Measurements from ENCODE around the gene CTNND2. TPM values are rescaled to one million over a fixed set of nuclear protein-coding genes. Genes with fewer than 3 reads are reported as not detected.

Gene CTNND2
- polyA plus RNA-seq, 1 of the 3 experiments (the other 2 are of a cell fraction): not detected

DNA sequence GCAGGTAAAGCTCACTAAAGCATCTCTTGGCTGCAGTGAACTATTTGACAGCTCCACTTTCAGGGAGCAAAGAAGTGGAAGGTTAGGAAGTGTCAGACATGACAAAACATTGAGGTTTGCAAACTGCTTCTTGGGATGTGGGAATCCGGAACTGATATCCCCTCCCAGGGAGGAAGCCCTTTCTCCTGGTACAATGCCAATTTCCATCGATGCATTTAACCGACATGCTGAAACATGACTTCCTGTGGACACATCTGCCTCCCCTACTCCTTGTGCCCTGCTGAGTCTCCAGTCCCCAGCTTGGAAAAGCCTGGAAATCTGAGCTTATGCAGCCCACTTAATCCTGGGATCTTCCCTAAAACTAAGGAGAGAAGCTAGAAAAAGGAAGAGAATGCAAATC lies 820.1 kb downstream of the CTNND2 start (continued):
- TF ChIP-seq, protein P1, sequence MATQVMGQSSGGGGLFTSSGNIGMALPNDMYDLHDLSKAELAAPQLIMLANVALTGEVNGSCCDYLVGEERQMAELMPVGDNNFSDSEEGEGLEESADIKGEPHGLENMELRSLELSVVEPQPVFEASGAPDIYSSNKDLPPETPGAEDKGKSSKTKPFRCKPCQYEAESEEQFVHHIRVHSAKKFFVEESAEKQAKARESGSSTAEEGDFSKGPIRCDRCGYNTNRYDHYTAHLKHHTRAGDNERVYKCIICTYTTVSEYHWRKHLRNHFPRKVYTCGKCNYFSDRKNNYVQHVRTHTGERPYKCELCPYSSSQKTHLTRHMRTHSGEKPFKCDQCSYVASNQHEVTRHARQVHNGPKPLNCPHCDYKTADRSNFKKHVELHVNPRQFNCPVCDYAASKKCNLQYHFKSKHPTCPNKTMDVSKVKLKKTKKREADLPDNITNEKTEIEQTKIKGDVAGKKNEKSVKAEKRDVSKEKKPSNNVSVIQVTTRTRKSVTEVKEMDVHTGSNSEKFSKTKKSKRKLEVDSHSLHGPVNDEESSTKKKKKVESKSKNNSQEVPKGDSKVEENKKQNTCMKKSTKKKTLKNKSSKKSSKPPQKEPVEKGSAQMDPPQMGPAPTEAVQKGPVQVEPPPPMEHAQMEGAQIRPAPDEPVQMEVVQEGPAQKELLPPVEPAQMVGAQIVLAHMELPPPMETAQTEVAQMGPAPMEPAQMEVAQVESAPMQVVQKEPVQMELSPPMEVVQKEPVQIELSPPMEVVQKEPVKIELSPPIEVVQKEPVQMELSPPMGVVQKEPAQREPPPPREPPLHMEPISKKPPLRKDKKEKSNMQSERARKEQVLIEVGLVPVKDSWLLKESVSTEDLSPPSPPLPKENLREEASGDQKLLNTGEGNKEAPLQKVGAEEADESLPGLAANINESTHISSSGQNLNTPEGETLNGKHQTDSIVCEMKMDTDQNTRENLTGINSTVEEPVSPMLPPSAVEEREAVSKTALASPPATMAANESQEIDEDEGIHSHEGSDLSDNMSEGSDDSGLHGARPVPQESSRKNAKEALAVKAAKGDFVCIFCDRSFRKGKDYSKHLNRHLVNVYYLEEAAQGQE (IDR thresholded peaks at IDR 0.05; ENCODE audit: low read depth, low read length): no peak
- no peak for TF ChIP-seq POLR2AphosphoS5 (IDR thresholded peaks at IDR 0.05; ENCODE audit: low read depth, low read length)
- no peak for TF ChIP-seq FOSL2 (IDR thresholded peaks at IDR 0.05; ENCODE audit: borderline replicate concordance, low read depth)
- no peak for TF ChIP-seq MXI1 (IDR thresholded peaks at IDR 0.05; ENCODE audit: low read depth, low read length)
- no peak for TF ChIP-seq RFX5 (IDR thresholded peaks at IDR 0.05; ENCODE audit: low read length)
- TF ChIP-seq CHD2 (IDR thresholded peaks at IDR 0.05; ENCODE audit: low read length, partially characterized antibody): no peak
- TF ChIP-seq TAF1 (IDR thresholded peaks at IDR 0.05; ENCODE audit: borderline replicate concordance, low read depth, low read length): no peak
- no peak for TF ChIP-seq SMC3 (IDR thresholded peaks at IDR 0.05; ENCODE audit: low read depth, low read length)
- TF ChIP-seq MEF2A (IDR thresholded peaks at IDR 0.05; ENCODE audit: borderline replicate concordance, low read depth): no peak

DNA sequence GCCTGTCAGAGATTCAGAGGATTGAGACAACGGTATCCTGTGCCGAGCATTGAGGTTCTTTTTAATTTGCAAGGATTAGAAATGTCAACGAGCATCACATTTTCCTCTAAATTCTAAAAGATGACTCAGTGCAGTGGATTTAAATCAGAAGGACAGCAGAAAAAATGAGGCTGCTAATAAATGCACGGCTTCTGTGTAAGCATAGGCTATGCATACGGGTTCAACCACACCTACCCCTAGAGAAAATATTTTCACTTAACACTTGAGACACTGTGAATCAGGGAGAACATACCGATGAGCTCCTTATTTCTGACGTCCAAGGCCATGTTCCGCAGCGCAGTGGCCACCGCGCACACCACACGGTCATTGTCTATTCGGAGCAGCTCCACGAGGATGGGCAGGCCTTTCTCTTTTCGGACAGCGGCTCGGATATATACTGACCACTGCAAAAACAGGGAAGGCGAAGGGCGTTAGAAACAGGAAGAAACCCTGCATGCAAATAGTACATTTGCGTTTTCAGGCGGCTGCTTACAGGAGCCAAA lies 821.8 kb downstream of the CTNND2 start:
- no peaks in the 10 kb centered on the region for H3K36me3 ChIP-seq (replicated peaks in 1 of 2; ENCODE audit: control insufficient read depth in 1 of 2, insufficient read depth in 2 of 2, low read length in 1 of 2)
- POLR2A ChIA-PET: no interaction called here
- 46% methylated on average over 21 of the region's 21 CpGs for WGBS (ENCODE audit: low lambda C conversion rate)
- no peaks in the 10 kb centered on the region for H3K79me2 ChIP-seq (ENCODE audit: insufficient read depth)
- H3K9me3 ChIP-seq: no peaks in the 10 kb centered on the region
- DNase-seq: no peak
- no peaks in the 10 kb centered on the region for H4K20me1 ChIP-seq (ENCODE audit: insufficient read depth)
- no peak overlapping the region for H3K4me2 ChIP-seq
- H3K27me3 ChIP-seq (ENCODE audit: insufficient read depth): no peaks in the 10 kb centered on the region
- TF ChIP-seq ELF1 (IDR thresholded peaks at IDR 0.05): no peak
- TF ChIP-seq FOSL2 (IDR thresholded peaks at IDR 0.05; ENCODE audit: borderline replicate concordance, low read depth): no peak
- TF ChIP-seq, protein P2, sequence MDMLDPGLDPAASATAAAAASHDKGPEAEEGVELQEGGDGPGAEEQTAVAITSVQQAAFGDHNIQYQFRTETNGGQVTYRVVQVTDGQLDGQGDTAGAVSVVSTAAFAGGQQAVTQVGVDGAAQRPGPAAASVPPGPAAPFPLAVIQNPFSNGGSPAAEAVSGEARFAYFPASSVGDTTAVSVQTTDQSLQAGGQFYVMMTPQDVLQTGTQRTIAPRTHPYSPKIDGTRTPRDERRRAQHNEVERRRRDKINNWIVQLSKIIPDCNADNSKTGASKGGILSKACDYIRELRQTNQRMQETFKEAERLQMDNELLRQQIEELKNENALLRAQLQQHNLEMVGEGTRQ (IDR thresholded peaks at IDR 0.05; ENCODE audit: borderline replicate concordance, low read depth, low read length): no peak
- TF ChIP-seq RFX5 (IDR thresholded peaks at IDR 0.05; ENCODE audit: low read length): no peak
- no peak for TF ChIP-seq YY1 (IDR thresholded peaks at IDR 0.05; ENCODE audit: low read depth)
- no peak for TF ChIP-seq MXI1 (IDR thresholded peaks at IDR 0.05; ENCODE audit: low read depth, low read length)
- TF ChIP-seq, protein P3, sequence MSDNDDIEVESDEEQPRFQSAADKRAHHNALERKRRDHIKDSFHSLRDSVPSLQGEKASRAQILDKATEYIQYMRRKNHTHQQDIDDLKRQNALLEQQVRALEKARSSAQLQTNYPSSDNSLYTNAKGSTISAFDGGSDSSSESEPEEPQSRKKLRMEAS (IDR thresholded peaks at IDR 0.05; ENCODE audit: low read depth): no peak
- TF ChIP-seq, protein P4, sequence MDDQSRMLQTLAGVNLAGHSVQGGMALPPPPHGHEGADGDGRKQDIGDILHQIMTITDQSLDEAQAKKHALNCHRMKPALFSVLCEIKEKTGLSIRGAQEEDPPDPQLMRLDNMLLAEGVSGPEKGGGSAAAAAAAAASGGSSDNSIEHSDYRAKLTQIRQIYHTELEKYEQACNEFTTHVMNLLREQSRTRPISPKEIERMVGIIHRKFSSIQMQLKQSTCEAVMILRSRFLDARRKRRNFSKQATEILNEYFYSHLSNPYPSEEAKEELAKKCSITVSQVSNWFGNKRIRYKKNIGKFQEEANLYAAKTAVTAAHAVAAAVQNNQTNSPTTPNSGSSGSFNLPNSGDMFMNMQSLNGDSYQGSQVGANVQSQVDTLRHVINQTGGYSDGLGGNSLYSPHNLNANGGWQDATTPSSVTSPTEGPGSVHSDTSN (IDR thresholded peaks at IDR 0.05): no peak
- TF ChIP-seq EP300 (IDR thresholded peaks at IDR 0.05; ENCODE audit: borderline replicate concordance in 1 of 2, low read depth in 1 of 2, low read length in 1 of 2): no peak
- no peak for TF ChIP-seq FOXJ3 (CRISPR knock-in tag; IDR thresholded peaks at IDR 0.05)
- H3K9me2 ChIP-seq: no peaks in the 10 kb centered on the region
- CTCF ChIA-PET: no interaction called here
- no peaks in the 10 kb centered on the region for H3K4me1 ChIP-seq (ENCODE audit: control insufficient read depth in 1 of 2, insufficient read depth in 2 of 2, low read depth in 1 of 2, low read length in 1 of 2)
- H3K27ac ChIP-seq (ENCODE audit: low read depth in 2 of 2, low read length in 1 of 2): no peak overlapping the region
- no peaks in the 10 kb centered on the region for H3F3A ChIP-seq (replicated peaks; ENCODE audit: insufficient read depth)
- no peak overlapping the region for H3K9ac ChIP-seq
- no peak overlapping the region for H2AFZ ChIP-seq (ENCODE audit: low read depth)
- no peak overlapping the region for H3K4me3 ChIP-seq (ENCODE audit: low read depth in 2 of 2, low read length in 1 of 2)

Data from SK-N-SH (cell line).